NCI-H128 (cell line): ENCODE data around the gene RAB20.
"Not testable (repeated sequence)": the region's sequence is repeated elsewhere in the genome, so short reads cannot be mapped to it uniquely, and the experiment has no call there.

Experiments
- DNase-seq: peaks from one replicate; lab custom pipeline; 2025; ENCODE audit not compliant: unreplicated experiment; lab: John Stamatoyannopoulos, UW

RAB20 gene

GRCh38 chr13:110555601-110556223 is 5.8 kb downstream of the RAB20 start:
- no peak for DNase-seq

GRCh38 chr13:110554946-110555345 is 6.6 kb downstream of the RAB20 start:
- no peak for DNase-seq

GRCh38 chr13:110554227-110554836 is 7.2 kb downstream of the RAB20 start:
- no peak for DNase-seq

- DNase-seq, result no peak
Measured at GRCh38 chr13:110553417-110553816, 8.1 kb downstream of the RAB20 start.

GRCh38 chr13:110552767-110553166 is 8.8 kb downstream of the RAB20 start:
- no peak for DNase-seq

- no peak for DNase-seq
Measured at GRCh38 chr13:110551284-110551683, 10.2 kb downstream of the RAB20 start.

GRCh38 chr13:110549795-110550160 is 11.7 kb downstream of the RAB20 start:
- DNase-seq, result no peak

GRCh38 chr13:110548891-110549794 is 12.4 kb downstream of the RAB20 start:
- DNase-seq, result no peak

- no peak for DNase-seq
Measured at GRCh38 chr13:110546926-110547325, 14.6 kb downstream of the RAB20 start.

- DNase-seq, result no peak
Measured at GRCh38 chr13:110546378-110546777, 15.1 kb downstream of the RAB20 start.

- no peak for DNase-seq
Measured at GRCh38 chr13:110542169-110542796, 19.2 kb downstream of the RAB20 start.

- DNase-seq, result no peak
Measured at GRCh38 chr13:110541526-110541920, 20.0 kb downstream of the RAB20 start.

- no peak for DNase-seq
Measured at GRCh38 chr13:110540871-110541525, 20.5 kb downstream of the RAB20 start.

GRCh38 chr13:110539894-110540293 is 21.6 kb downstream of the RAB20 start:
- no peak for DNase-seq

GRCh38 chr13:110538632-110539031 is 22.9 kb downstream of the RAB20 start:
- no peak for DNase-seq

GRCh38 chr13:110536006-110536693 is 25.4 kb downstream of the RAB20 start:
- DNase-seq, result no peak

- no peak for DNase-seq
Measured at GRCh38 chr13:110535526-110535925, 26.0 kb downstream of the RAB20 start.

- DNase-seq, result no peak
Measured at GRCh38 chr13:110533771-110534670, 27.5 kb downstream of the RAB20 start.

- not testable (repeated sequence) for DNase-seq
Measured at GRCh38 chr13:110532258-110532657, 29.3 kb downstream of the RAB20 start.
